MM.1S (cell line): ENCODE results near the gene TSPAN17.

Experiments used
- DNase-seq: peaks from one replicate; pipeline ENCODE4 v3.0.0-alpha.2; 2015
- H2AFZ ChIP-seq: fragments of 300-600 bp; sonication (generic); 2 replicates; pipeline ENCODE4 v1.6.0; 2016; ENCODE audit warnings: antibody characterized with exemption, low read length
- H3F3A ChIP-seq: fragments of 300-600 bp; sonication (generic); 2 replicates; pipeline ENCODE4 v1.6.1; 2016; ENCODE audit warnings: mild to moderate bottlenecking, antibody characterized with exemption, low read length, moderate library complexity, mixed read lengths; ENCODE audit not compliant: insufficient read depth
- H3K27ac ChIP-seq: fragments of 300-600 bp; sonication (generic); 2 replicates; pipeline ENCODE4 v1.5.1; 2016; ENCODE audit warnings: mild to moderate bottlenecking, low read length
- H3K27me3 ChIP-seq: fragments of 300-600 bp; sonication (generic); replicated peaks from 2 replicates; pipeline ENCODE4 v1.6.0; 2016; ENCODE audit warnings: low read length; ENCODE audit not compliant: insufficient read depth
- H3K36me3 ChIP-seq: fragments of 300-600 bp; sonication (generic); replicated peaks from 2 replicates; pipeline ENCODE4 v1.6.1; 2016; ENCODE audit warnings: mild to moderate bottlenecking, low read length, mixed read lengths; ENCODE audit not compliant: insufficient read depth
- H3K4me1 ChIP-seq: fragments of 300-600 bp; sonication (generic); 2 replicates; pipeline ENCODE4 v1.6.1; 2016; ENCODE audit warnings: low read length, mixed read lengths
- H3K4me2 ChIP-seq: fragments of 300-600 bp; sonication (generic); 2 replicates; pipeline ENCODE4 v1.6.0; 2016; ENCODE audit warnings: low read depth, low read length
- H3K4me3 ChIP-seq: fragments of 300-600 bp; sonication (generic); 2 replicates; pipeline ENCODE4 v1.5.1; 2016; ENCODE audit warnings: low read length, mixed read lengths
- H3K79me2 ChIP-seq: fragments of 300-600 bp; sonication (generic); 2 replicates; pipeline ENCODE4 v1.6.1; 2016; ENCODE audit warnings: mixed run types, low read length, mixed read lengths
- H3K9ac ChIP-seq: fragments of 300-600 bp; sonication (generic); 2 replicates; pipeline ENCODE4 v1.6.1; 2016; ENCODE audit warnings: low read length, mixed read lengths
- H3K9me2 ChIP-seq: fragments of 300-600 bp; sonication (generic); replicated peaks from 2 replicates; pipeline ENCODE4 v1.6.1; 2016; ENCODE audit warnings: mild to moderate bottlenecking, low read length, mixed read lengths; ENCODE audit not compliant: insufficient read depth
- H3K9me3 ChIP-seq: fragments of 300-600 bp; sonication (generic); replicated peaks from 2 replicates; pipeline ENCODE4 v1.6.1; 2016; ENCODE audit warnings: mild to moderate bottlenecking, low read length, mixed read lengths; ENCODE audit not compliant: insufficient read depth
- H4K20me1 ChIP-seq: fragments of 300-600 bp; sonication (generic); 2 replicates; pipeline ENCODE4 v1.6.1; 2016; ENCODE audit warnings: mild to moderate bottlenecking, low read length, moderate library complexity, mixed read lengths; ENCODE audit not compliant: insufficient read depth
- CTCF ChIP-seq: fragments of 300-600 bp; sonication (generic); IDR thresholded peaks from 2 replicates; pipeline ENCODE4 v1.5.1; 2016; ENCODE audit warnings: antibody characterized with exemption, low read length, mixed read lengths
- EZH2 ChIP-seq: fragments of 300-600 bp; sonication (generic); optimal IDR thresholded peaks from 2 replicates; pipeline ENCODE3; 2017; ENCODE audit warnings: low read depth, mild to moderate bottlenecking, antibody characterized with exemption, low read length, mixed read lengths
- EZH2phosphoT487 ChIP-seq: fragments of 300-600 bp; sonication (generic); IDR thresholded peaks from 2 replicates; pipeline ENCODE4 v1.6.1; 2018; ENCODE audit warnings: antibody characterized with exemption, low read length

TSPAN17 gene

GRCh38 chr5:176651472-176651980, 4.2 kb downstream of the TSPAN17 start:
- H3K4me3 ChIP-seq = no peak overlapping the region
- H3K9me2 ChIP-seq = no peaks in the 10 kb centered on the region
- peaks cover 13% of the 10 kb centered on the region for H3K79me2 ChIP-seq
- no peaks in the 10 kb centered on the region for H4K20me1 ChIP-seq
- no peak overlapping the region for H3K4me2 ChIP-seq
- no peak for TF ChIP-seq EZH2phosphoT487
- TF ChIP-seq CTCF = no peak
- no peak for TF ChIP-seq EZH2
- no peak overlapping the region for H3K27ac ChIP-seq
- H2AFZ ChIP-seq = no peak overlapping the region
- H3K27me3 ChIP-seq = no peaks in the 10 kb centered on the region
- peaks cover 16% of the 10 kb centered on the region for H3K4me1 ChIP-seq
- H3K36me3 ChIP-seq = no peaks in the 10 kb centered on the region
- H3F3A ChIP-seq = no peaks in the 10 kb centered on the region
- no peak overlapping the region for H3K9ac ChIP-seq
- H3K9me3 ChIP-seq = no peaks in the 10 kb centered on the region
- no peak for DNase-seq

GRCh38 chr5:176652136-176652535, 4.9 kb downstream of the TSPAN17 start:
- no peaks in the 10 kb centered on the region for H3K36me3 ChIP-seq
- H3K27me3 ChIP-seq = no peaks in the 10 kb centered on the region
- no peak overlapping the region for H3K9ac ChIP-seq
- no peak for DNase-seq
- H3K9me2 ChIP-seq = no peaks in the 10 kb centered on the region
- no peaks in the 10 kb centered on the region for H3K9me3 ChIP-seq
- H2AFZ ChIP-seq = no peak overlapping the region
- no peak for TF ChIP-seq EZH2
- TF ChIP-seq CTCF = no peak
- no peak for TF ChIP-seq EZH2phosphoT487
- H3K27ac ChIP-seq = no peak overlapping the region
- H4K20me1 ChIP-seq = no peaks in the 10 kb centered on the region
- H3F3A ChIP-seq = no peaks in the 10 kb centered on the region
- H3K4me3 ChIP-seq = no peak overlapping the region
- peaks cover 13% of the 10 kb centered on the region for H3K4me1 ChIP-seq
- no peak overlapping the region for H3K4me2 ChIP-seq
- peaks cover 13% of the 10 kb centered on the region for H3K79me2 ChIP-seq

GRCh38 chr5:176653401-176654385, 6.4 kb downstream of the TSPAN17 start:
- no peak overlapping the region for H3K4me3 ChIP-seq
- H3K27ac ChIP-seq = no peak overlapping the region
- peaks cover 1% of the 10 kb centered on the region; the same call in 1 of the 2 replicates for H3K79me2 ChIP-seq
- no peak overlapping the region for H3K9ac ChIP-seq
- no peak overlapping the region for H3K4me2 ChIP-seq
- H3K9me3 ChIP-seq = no peaks in the 10 kb centered on the region
- peaks cover 12% of the 10 kb centered on the region for H3K4me1 ChIP-seq
- no peaks in the 10 kb centered on the region for H4K20me1 ChIP-seq
- H3K27me3 ChIP-seq = no peaks in the 10 kb centered on the region
- H3K9me2 ChIP-seq = no peaks in the 10 kb centered on the region
- H3K36me3 ChIP-seq = no peaks in the 10 kb centered on the region
- no peak for DNase-seq
- H2AFZ ChIP-seq = no peak overlapping the region
- H3F3A ChIP-seq = peaks cover 6% of the 10 kb centered on the region
- TF ChIP-seq CTCF (no peak), EZH2 (no peak), EZH2phosphoT487 (no peak)
